ENCODE data around the gene ACSM6. TPM values are rescaled to one million over a fixed set of nuclear protein-coding genes. Genes with fewer than 3 reads are reported as not detected.
A peak's percentile ranks its signal among the peaks of the same experiment; 100 is the strongest.
"Not testable (repeated sequence)": the region's sequence is repeated elsewhere in the genome, so short reads cannot be mapped to it uniquely, and the experiment has no call there.

Gene ACSM6
- total RNA-seq, 5 donors from 2014 or later (not counting 1 experiment from before 2014, with no cell fraction given): not detected

GRCh38 chr10:95225136-95225535 lies 31.1 kb downstream of the ACSM6 start:
- ChIA-PET CTCF (no interaction called here), POLR2A (no interaction called here)
- no peaks in the 10 kb centered on the region for H3K27me3 Mint-ChIP-seq
- DNase-seq (no peak), ATAC-seq (replicated peaks in 1 of 4) (no peak)
- no peak overlapping the region for H3K4me3 Mint-ChIP-seq
- Histone ChIP-seq H3K27ac (ENCODE audit: low read length) (no peak overlapping the region), H3K27me3 (replicated peaks in 1 of 2; ENCODE audit: control insufficient read depth in 2 of 2, extremely low read depth in 1 of 2, insufficient read depth in 2 of 2, low read length in 1 of 2) (no peaks in the 10 kb centered on the region), H3K36me3 (ENCODE audit: control insufficient read depth in 2 of 2, extremely low read depth in 1 of 2, insufficient read depth in 1 of 2, low read length in 1 of 2) (no peaks in the 10 kb centered on the region), H3K9me3 (no peaks in the 10 kb centered on the region), H3K4me1 (ENCODE audit: control insufficient read depth in 1 of 2, extremely low read depth in 1 of 2, insufficient read depth in 2 of 2, low read length in 2 of 2) (peaks cover 0 to under 1% of the 10 kb centered on the region in 2 experiments), H3K4me3 (ENCODE audit: control insufficient read depth in 1 of 2, extremely low read depth in 1 of 2, low read length in 1 of 2) (no peak overlapping the region)
- H3K4me1 Mint-ChIP-seq: no peaks in the 10 kb centered on the region
- no peak overlapping the region for H3K27ac Mint-ChIP-seq
- no peaks in the 10 kb centered on the region for H3K36me3 Mint-ChIP-seq
- peaks cover 0 to 4% (median 0%) of the 10 kb centered on the region in 3 donors for H3K9me3 Mint-ChIP-seq
- WGBS (ENCODE audit: insufficient coverage): no CpG with 5 or more reads among the region's 2 CpGs

DNA sequence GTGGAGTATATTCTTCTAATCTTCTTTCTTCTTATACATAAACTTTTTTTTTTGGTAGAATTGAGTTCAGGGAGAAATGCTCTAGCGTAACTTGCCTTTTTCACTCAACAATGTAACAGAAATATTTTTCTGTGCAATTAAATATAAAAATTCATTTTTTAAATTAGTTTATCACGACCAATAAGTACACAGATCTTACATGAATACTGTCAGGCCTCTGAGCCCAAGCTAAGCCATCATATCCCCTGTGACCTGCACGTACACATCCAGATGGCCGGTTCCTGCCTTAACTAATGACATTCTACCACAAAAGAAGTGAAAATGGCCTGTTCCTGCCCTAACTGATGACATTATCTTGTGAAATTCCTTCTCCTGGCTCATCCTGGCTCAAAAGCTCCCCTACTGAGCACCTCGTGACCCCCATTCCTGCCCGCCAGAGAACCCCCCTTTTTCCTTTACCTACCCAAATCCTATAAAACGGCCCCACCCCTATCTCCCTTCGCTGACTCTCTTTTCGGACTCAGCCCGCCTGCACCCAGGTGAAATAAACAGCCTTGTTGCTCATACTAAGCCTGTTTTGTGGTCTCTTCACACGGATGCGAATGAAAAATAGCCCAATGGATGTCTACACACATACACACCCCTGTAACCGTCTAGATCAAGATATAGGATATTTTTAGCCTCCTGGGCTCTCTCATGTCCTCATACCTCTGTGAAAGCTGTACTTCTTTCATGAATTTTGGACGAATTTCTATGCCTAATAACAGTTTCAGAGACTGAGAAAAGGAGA lies 35.1 kb downstream of the ACSM6 start:
- H3K27ac Mint-ChIP-seq; POLR2A ChIA-PET; H3K36me3 ChIP-seq (ENCODE audit: control insufficient read depth in 2 of 2, extremely low read depth in 1 of 2, insufficient read depth in 1 of 2, low read length in 1 of 2); H3K4me3 Mint-ChIP-seq; H3K27ac ChIP-seq (ENCODE audit: low read length); H3K4me3 ChIP-seq (ENCODE audit: control insufficient read depth in 1 of 2, extremely low read depth in 1 of 2, low read length in 1 of 2); CTCF ChIA-PET; H3K9me3 ChIP-seq; ATAC-seq (replicated peaks in 1 of 4); H3K27me3 Mint-ChIP-seq; H3K36me3 Mint-ChIP-seq; H3K9me3 Mint-ChIP-seq; DNase-seq: not testable (repeated sequence)
- H3K4me1 Mint-ChIP-seq: peaks cover 7 to 11% (median 7%) of the 10 kb centered on the region in 3 donors
- peaks cover 2 to 12% of the 10 kb centered on the region in 2 experiments for H3K4me1 ChIP-seq (ENCODE audit: control insufficient read depth in 1 of 2, extremely low read depth in 1 of 2, insufficient read depth in 2 of 2, low read length in 2 of 2)
- 84% methylated on average over 6 of the region's 14 CpGs for WGBS (ENCODE audit: insufficient coverage)
- H3K27me3 ChIP-seq (replicated peaks in 1 of 2; ENCODE audit: control insufficient read depth in 2 of 2, extremely low read depth in 1 of 2, insufficient read depth in 2 of 2, low read length in 1 of 2): peaks cover 0 to 12% of the 10 kb centered on the region in 2 experiments

DNA sequence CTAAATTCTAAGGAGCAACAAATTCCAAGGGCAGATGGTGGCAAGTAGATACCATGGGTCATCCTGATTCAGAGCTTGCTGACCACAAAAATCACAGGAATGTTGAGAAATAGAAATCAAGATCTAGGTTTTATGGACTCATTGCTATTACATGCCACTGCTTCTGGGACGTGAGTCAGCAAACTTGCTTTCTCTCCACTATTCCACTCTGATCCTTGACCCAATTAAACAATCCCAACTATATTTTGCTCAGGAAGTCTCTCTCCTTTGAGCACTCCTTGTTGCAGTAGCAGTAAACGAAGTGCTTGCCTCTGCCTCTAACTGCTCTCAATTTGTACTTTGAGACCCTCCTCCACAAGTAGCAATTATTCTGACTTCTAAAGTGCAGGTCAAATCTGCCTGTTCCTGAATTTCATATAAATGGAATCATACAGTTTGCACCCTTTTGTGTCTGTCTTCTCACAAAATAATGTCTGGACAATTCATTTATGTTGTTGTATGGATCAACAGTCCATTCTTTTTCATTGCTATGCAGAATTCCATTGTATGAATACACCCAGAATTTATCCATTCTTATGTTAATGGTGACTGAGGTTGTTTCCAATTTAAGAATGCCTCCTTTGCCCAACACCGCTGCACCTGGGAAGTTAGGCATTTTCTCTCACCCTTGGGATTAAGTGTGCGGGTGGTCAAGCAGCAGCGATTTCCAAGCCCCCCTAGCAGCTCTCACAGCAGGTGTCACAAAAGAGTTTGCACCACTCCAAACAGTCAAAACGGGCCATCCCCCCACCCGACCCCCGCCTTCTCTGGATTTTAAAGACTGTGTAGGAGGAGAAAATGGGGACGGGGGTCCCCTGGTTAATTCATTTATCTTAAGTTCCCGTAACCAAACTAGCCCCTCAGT lies 35.9 kb downstream of the ACSM6 start:
- H3K27ac ChIP-seq (ENCODE audit: low read length): no peak overlapping the region
- peak in 1 of 4 experiments; percentile 12 for ATAC-seq (replicated peaks in 1 of 4)
- DNase-seq: no peak
- H3K27ac Mint-ChIP-seq: peak overlapping the region in 1 of 2 donors; percentile 80
- POLR2A ChIA-PET: no interaction called here
- H3K9me3 Mint-ChIP-seq: peaks cover 0 to 4% (median 0%) of the 10 kb centered on the region in 3 donors
- CTCF ChIA-PET: interaction anchor here in 1 of 2 donors (0.7 kb wide), 1 partner anchor 11 kb away, joined by 3 read pairs; no protein-coding TSS in a partner anchor
- peak overlapping the region; percentile 75 to 79 (median 76) for H3K4me3 Mint-ChIP-seq
- peak overlapping the region; percentile 52 to 84 for H3K4me3 ChIP-seq (ENCODE audit: control insufficient read depth in 1 of 2, extremely low read depth in 1 of 2, low read length in 1 of 2)
- peaks cover 0 to 7% of the 10 kb centered on the region in 2 donors for H3K27me3 Mint-ChIP-seq
- peaks cover 2 to 12% of the 10 kb centered on the region in 2 experiments for H3K4me1 ChIP-seq (ENCODE audit: control insufficient read depth in 1 of 2, extremely low read depth in 1 of 2, insufficient read depth in 2 of 2, low read length in 2 of 2)
- no peaks in the 10 kb centered on the region for H3K9me3 ChIP-seq
- H3K27me3 ChIP-seq (replicated peaks in 1 of 2; ENCODE audit: control insufficient read depth in 2 of 2, extremely low read depth in 1 of 2, insufficient read depth in 2 of 2, low read length in 1 of 2): peaks cover 0 to 12% of the 10 kb centered on the region in 2 experiments
- H3K4me1 Mint-ChIP-seq: peaks cover 7 to 11% (median 7%) of the 10 kb centered on the region in 3 donors
- no peaks in the 10 kb centered on the region for H3K36me3 ChIP-seq (ENCODE audit: control insufficient read depth in 2 of 2, extremely low read depth in 1 of 2, insufficient read depth in 1 of 2, low read length in 1 of 2)
- WGBS (ENCODE audit: insufficient coverage): 100% methylated on average over 1 of the region's 10 CpGs
- H3K36me3 Mint-ChIP-seq: no peaks in the 10 kb centered on the region

DNA sequence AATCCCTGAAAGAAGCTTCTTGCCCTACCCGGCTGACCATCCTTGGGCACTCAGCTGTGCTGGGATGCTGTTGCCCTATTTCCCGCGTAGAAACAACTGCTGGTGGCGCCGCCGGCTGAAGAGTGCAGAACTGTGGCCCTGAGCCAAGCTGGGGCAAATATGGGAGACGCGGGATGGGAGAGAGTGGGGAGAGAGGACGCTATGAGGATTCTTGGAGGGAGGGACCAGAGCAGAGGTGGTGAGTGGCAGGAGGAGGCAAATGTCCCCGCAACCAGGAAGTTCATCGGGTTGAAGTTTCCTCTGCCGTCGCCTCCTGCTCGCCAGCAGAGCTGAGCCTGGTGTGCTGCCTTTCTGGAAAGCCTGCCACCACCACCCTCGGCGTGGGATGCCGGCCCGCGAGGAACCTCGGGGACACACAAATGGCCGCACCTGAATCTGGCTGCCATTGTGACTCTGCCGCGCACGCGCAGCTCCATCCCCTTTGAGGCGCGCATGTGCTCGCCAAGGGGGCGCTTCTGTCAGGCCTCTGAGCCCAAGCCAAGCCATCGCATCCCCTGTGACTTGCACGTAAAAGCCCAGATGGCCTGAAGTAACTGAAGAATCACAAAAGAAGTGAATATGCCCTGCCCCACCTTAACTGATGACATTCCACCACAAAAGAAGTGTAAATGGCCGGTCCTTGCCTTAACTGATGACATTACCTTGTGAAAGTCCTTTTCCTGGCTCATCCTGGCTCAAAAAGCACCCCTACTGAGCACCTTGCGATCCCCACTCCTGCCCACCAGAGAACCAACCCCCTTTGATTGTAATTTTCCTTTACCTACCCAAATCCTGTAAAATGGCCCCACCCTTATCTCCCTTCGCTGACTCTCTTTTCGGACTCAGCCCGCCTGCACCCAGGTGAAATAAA lies 36.9 kb downstream of the ACSM6 start:
- Histone ChIP-seq H3K4me1 (ENCODE audit: control insufficient read depth in 1 of 2, extremely low read depth in 1 of 2, insufficient read depth in 2 of 2, low read length in 2 of 2) (peaks cover 2 to 12% of the 10 kb centered on the region in 2 experiments), H3K27me3 (replicated peaks in 1 of 2; ENCODE audit: control insufficient read depth in 2 of 2, extremely low read depth in 1 of 2, insufficient read depth in 2 of 2, low read length in 1 of 2) (peaks cover 0 to 12% of the 10 kb centered on the region in 2 experiments), H3K4me3 (ENCODE audit: control insufficient read depth in 1 of 2, extremely low read depth in 1 of 2, low read length in 1 of 2) (peak overlapping the region; percentile 52 to 84)
- ATAC-seq (replicated peaks in 1 of 4) (peak; percentile 31 to 81 (median 70)), DNase-seq (peak in 34 of 35 experiments; percentile 7 to 69 (median 34))
- peak overlapping the region; percentile 75 to 79 (median 76) for H3K4me3 Mint-ChIP-seq
- H3K4me1 Mint-ChIP-seq: peaks cover 7 to 11% (median 7%) of the 10 kb centered on the region in 3 donors
- H3K36me3 ChIP-seq (ENCODE audit: control insufficient read depth in 2 of 2, extremely low read depth in 1 of 2, insufficient read depth in 1 of 2, low read length in 1 of 2); H3K36me3 Mint-ChIP-seq; H3K9me3 ChIP-seq; H3K9me3 Mint-ChIP-seq; H3K27me3 Mint-ChIP-seq; POLR2A ChIA-PET; H3K27ac ChIP-seq (ENCODE audit: low read length): not testable (repeated sequence)
- CTCF ChIA-PET: interaction anchor here (0.6 to 0.7 kb wide), 2 partner anchors 10 to 609 kb away, joined by 3 to 9 read pairs; no protein-coding TSS in a partner anchor
- peak overlapping the region in 1 of 2 donors; percentile 80 for H3K27ac Mint-ChIP-seq
- 34% methylated on average over 31 of the region's 36 CpGs for WGBS (ENCODE audit: insufficient coverage)

GRCh38 chr10:95233377-95234034 lies 39.5 kb downstream of the ACSM6 start:
- 75% methylated on average over 1 of the region's 2 CpGs for WGBS (ENCODE audit: insufficient coverage)
- Histone ChIP-seq H3K27me3 (replicated peaks in 1 of 2; ENCODE audit: control insufficient read depth in 2 of 2, extremely low read depth in 1 of 2, insufficient read depth in 2 of 2, low read length in 1 of 2) (peaks cover 0 to 12% of the 10 kb centered on the region in 2 experiments), H3K27ac (ENCODE audit: low read length) (no peak overlapping the region), H3K4me3 (ENCODE audit: control insufficient read depth in 1 of 2, extremely low read depth in 1 of 2, low read length in 1 of 2) (no peak overlapping the region), H3K36me3 (ENCODE audit: control insufficient read depth in 2 of 2, extremely low read depth in 1 of 2, insufficient read depth in 1 of 2, low read length in 1 of 2) (no peaks in the 10 kb centered on the region), H3K9me3 (no peaks in the 10 kb centered on the region), H3K4me1 (ENCODE audit: control insufficient read depth in 1 of 2, extremely low read depth in 1 of 2, insufficient read depth in 2 of 2, low read length in 2 of 2) (peaks cover 2 to 12% of the 10 kb centered on the region in 2 experiments)
- Mint-ChIP-seq H3K27ac (no peak overlapping the region), H3K4me1 (peaks cover 7 to 14% (median 9%) of the 10 kb centered on the region in 3 donors), H3K4me3 (no peak overlapping the region), H3K27me3 (peaks cover 0 to 12% of the 10 kb centered on the region in 2 donors), H3K9me3 (peaks cover 0 to 4% (median 0%) of the 10 kb centered on the region in 3 donors), H3K36me3 (no peaks in the 10 kb centered on the region)
- DNase-seq (no peak), ATAC-seq (replicated peaks in 1 of 4) (no peak)
- POLR2A ChIA-PET: no interaction called here
- CTCF ChIA-PET: no interaction called here
